GM18861 (cell line): ENCODE measurements around the gene DCLK3.

ENCODE experiments used
- ATAC-seq: cut with Tn5 transposase; IDR thresholded peaks from one replicate; pipeline ENCODE4 v1.9.1; 2021; ENCODE audit not compliant: unreplicated experiment

Gene DCLK3

GRCh38 chr3:36769926-36770325 lies 5.6 kb upstream of the DCLK3 start:
- ATAC-seq: no peak

- no peak for ATAC-seq
Observed at GRCh38 chr3:36765104-36765503, 751 bp upstream of the DCLK3 start.

GRCh38 chr3:36764704-36765038 lies 318 bp upstream of the DCLK3 start:
- no peak for ATAC-seq

- no peak for ATAC-seq
Observed at GRCh38 chr3:36762918-36763849, 1.2 kb downstream of the DCLK3 start.

- ATAC-seq: no peak
Observed at GRCh38 chr3:36761779-36762178, 2.6 kb downstream of the DCLK3 start.

GRCh38 chr3:36756269-36756668 lies 8.1 kb downstream of the DCLK3 start:
- no peak for ATAC-seq

GRCh38 chr3:36751326-36751725 lies 13.0 kb downstream of the DCLK3 start:
- ATAC-seq: no peak

GRCh38 chr3:36750737-36751136 lies 13.6 kb downstream of the DCLK3 start:
- ATAC-seq: no peak

- no peak for ATAC-seq
Observed at GRCh38 chr3:36744763-36745162, 19.6 kb downstream of the DCLK3 start.

GRCh38 chr3:36743826-36744225 lies 20.5 kb downstream of the DCLK3 start:
- no peak for ATAC-seq

GRCh38 chr3:36741285-36741684 lies 23.1 kb downstream of the DCLK3 start:
- no peak for ATAC-seq

GRCh38 chr3:36740787-36741186 lies 23.6 kb downstream of the DCLK3 start:
- no peak for ATAC-seq

GRCh38 chr3:36738702-36739101 lies 25.7 kb downstream of the DCLK3 start:
- no peak for ATAC-seq

- ATAC-seq: no peak
Observed at GRCh38 chr3:36736301-36736700, 28.1 kb downstream of the DCLK3 start.

- no peak for ATAC-seq
Observed at GRCh38 chr3:36734742-36735141, 29.6 kb downstream of the DCLK3 start.

GRCh38 chr3:36733723-36734122 lies 30.6 kb downstream of the DCLK3 start:
- ATAC-seq: no peak

- ATAC-seq: no peak
Observed at GRCh38 chr3:36733162-36733696, 31.1 kb downstream of the DCLK3 start.

- no peak for ATAC-seq
Observed at GRCh38 chr3:36730966-36731365, 33.4 kb downstream of the DCLK3 start.

GRCh38 chr3:36729204-36730056 lies 34.9 kb downstream of the DCLK3 start:
- no peak for ATAC-seq

GRCh38 chr3:36714343-36715086 lies 49.8 kb downstream of the DCLK3 start:
- no peak for ATAC-seq

GRCh38 chr3:36713904-36714303 lies 50.4 kb downstream of the DCLK3 start:
- ATAC-seq: no peak
